CD4-positive, alpha-beta T cell treated with Interleukin-6 at 100 ng/mL for 8 hours (primary cell): ENCODE data around the gene COLGALT1.
"Not testable (repeated sequence)": the region's sequence is repeated elsewhere in the genome, so short reads cannot be mapped to it uniquely, and the experiment has no call there.

Source experiments
- DNase-seq: peaks from one replicate; pipeline ENCODE4 v3.0.0-alpha.2; 2020; ENCODE audit warnings: mixed read lengths, low spot score

COLGALT1 gene

GRCh38 chr19:17534767-17535166 is 20.7 kb upstream of the COLGALT1 start:
- DNase-seq = no peak

GRCh38 chr19:17536955-17537354 is 18.5 kb upstream of the COLGALT1 start:
- no peak for DNase-seq

GRCh38 chr19:17538684-17539237 is 16.7 kb upstream of the COLGALT1 start:
- no peak for DNase-seq

- peak; percentile 91 for DNase-seq
These were observed 16.0 kb upstream of the COLGALT1 start for GRCh38 chr19:17539238-17540117.

- DNase-seq = no peak
These were observed 15.3 kb upstream of the COLGALT1 start for GRCh38 chr19:17540174-17540573.

GRCh38 chr19:17541184-17541759 is 14.2 kb upstream of the COLGALT1 start:
- DNase-seq = no peak

- no peak for DNase-seq
These were observed 13.4 kb upstream of the COLGALT1 start for GRCh38 chr19:17542042-17542441.

GRCh38 chr19:17542793-17543582 is 12.5 kb upstream of the COLGALT1 start:
- DNase-seq = no peak

GRCh38 chr19:17543986-17544385 is 11.5 kb upstream of the COLGALT1 start:
- DNase-seq = no peak

- no peak for DNase-seq
These were observed 11.0 kb upstream of the COLGALT1 start for GRCh38 chr19:17544418-17544817.

- no peak for DNase-seq
These were observed 7.3 kb upstream of the COLGALT1 start for GRCh38 chr19:17548145-17548544.

GRCh38 chr19:17549085-17549740 is 6.2 kb upstream of the COLGALT1 start:
- DNase-seq = no peak

GRCh38 chr19:17550076-17550667 is 5.3 kb upstream of the COLGALT1 start:
- no peak for DNase-seq

GRCh38 chr19:17552735-17553134 is 2.7 kb upstream of the COLGALT1 start:
- DNase-seq = not testable (repeated sequence)

GRCh38 chr19:17553256-17553655 is 2.2 kb upstream of the COLGALT1 start:
- no peak for DNase-seq

- DNase-seq = no peak
These were observed 425 bp upstream of the COLGALT1 start for GRCh38 chr19:17554968-17555479.

GRCh38 chr19:17555929-17556813 is 722 bp downstream of the COLGALT1 start:
- no peak for DNase-seq

GRCh38 chr19:17556995-17557394 is 1.5 kb downstream of the COLGALT1 start:
- no peak for DNase-seq

- DNase-seq = no peak
These were observed 2.0 kb downstream of the COLGALT1 start for GRCh38 chr19:17557466-17557865.

- no peak for DNase-seq
These were observed 4.8 kb downstream of the COLGALT1 start for GRCh38 chr19:17560205-17560595.
